K562 (cell line): ENCODE results near the gene SLC24A3. TPM values are rescaled to one million over a fixed set of nuclear protein-coding genes. Genes with fewer than 3 reads are reported as not detected.

Source experiments
- CBX2 ChIP-seq: fragments of 200-600 bp; sonication (generic); IDR thresholded peaks from one replicate; pipeline ENCODE4 v1.6.1; 2012; ENCODE audit warnings: mild to moderate bottlenecking, low read length, inconsistent platforms; ENCODE audit not compliant: insufficient read depth, poor library complexity, severe bottlenecking
- EHMT2 ChIP-seq: fragments of 450-650 bp; IDR thresholded peaks from 2 replicates; pipeline ENCODE4 v1.6.1; 2018; ENCODE audit warnings: antibody characterized with exemption
- HDAC2 ChIP-seq: fragments of 450-650 bp; IDR thresholded peaks from 2 replicates; pipeline ENCODE4 v1.6.1; 2016; ENCODE audit warnings: mild to moderate bottlenecking
- NKRF ChIP-seq: fragments of 450-650 bp; IDR thresholded peaks from 2 replicates; pipeline ENCODE4 v1.6.1; 2016; ENCODE audit warnings: borderline replicate concordance
- SMAD3 ChIP-seq: fragments of 450-650 bp; formaldehyde crosslinking; conservative IDR thresholded peaks from 2 replicates; pipeline ENCODE4 v1.4.0; 2020; ENCODE audit warnings: mild to moderate bottlenecking
- THAP7 ChIP-seq: fragments of 250-450 bp; sonication (Bioruptor Pico); IDR thresholded peaks from 2 replicates; pipeline ENCODE4 v1.5.0; 2021
- ZHX1 ChIP-seq: fragments of 150-350 bp; conservative IDR thresholded peaks from 2 replicates; pipeline ENCODE4 v1.6.1; 2014; ENCODE audit warnings: low read length
- ZNF507 ChIP-seq: conservative IDR thresholded peaks from 2 replicates; pipeline ENCODE4 v1.6.1; 2017; ENCODE audit warnings: missing genetic modification characterization, missing compliant biosample characterization
- ZNF707 ChIP-seq: fragments of 250-450 bp; sonication (Bioruptor Pico); conservative IDR thresholded peaks from 2 replicates; pipeline ENCODE4 v1.8.0; 2022; ENCODE audit warnings: inconsistent platforms, mild to moderate bottlenecking, moderate library complexity
- polyA plus RNA-seq, 8 experiments: library from polyadenylated mRNA; depleted of rRNA in 4 of 8; stranded (reverse) in 5 of 8; unstranded in 3 of 8; fragments of >200 nt; fragmentation: Nextera tagmentation in 2 of 8; fragmentation: Illumina TruSeq in 1 of 8; extraction: Ambion mirVana in 2 of 8; extraction: Trizol in 1 of 8; gene quantifications; 2 replicates each; pipeline versions ENCODE4 v1.2.1 to v1.2.3, GENCODE V29; 2011 to 2014; ENCODE audit warnings: inconsistent platforms in 1 of 8, missing spikeins in 1 of 8
- total RNA-seq, 7 experiments: library from RNA; depleted of rRNA in 6 of 7; stranded (reverse); fragments of >200 nt in 6 of 7; fragmentation: Illumina TruSeq in 2 of 7; extraction: Trizol in 2 of 7; gene quantifications; 2 replicates each; pipeline versions ENCODE4 v1.2.1 to v1.2.3, GENCODE V29; 2011 to 2021; ENCODE audit warnings: low replicate concordance in 1 of 7

SLC24A3 gene
- total and polyA plus RNA-seq, 9 of the 15 experiments (the other 6 are each of a cell fraction or from before 2014, with no cell fraction given) = not detected

- no peak for TF ChIP-seq CBX2
- no peak for TF ChIP-seq EHMT2
- no peak for TF ChIP-seq ZHX1
- no peak for TF ChIP-seq NKRF
- no peak for TF ChIP-seq THAP7 (CRISPR knock-in tag)
- no peak for TF ChIP-seq SMAD3 (CRISPR knock-in tag)
- no peak for TF ChIP-seq ZNF707 (CRISPR knock-in tag)
- TF ChIP-seq HDAC2 = no peak
- TF ChIP-seq ZNF507 (tag) = no peak
- TF ChIP-seq, all 486 proteins: peak for 0
These were observed 403.6 kb downstream of the SLC24A3 start (continued) for GRCh38 chr20:19616081-19616480.
